Measurements from ENCODE around the gene IL31.
"Not testable (repeated sequence)": the region's sequence is repeated elsewhere in the genome, so short reads cannot be mapped to it uniquely, and the experiment has no call there.

Gene IL31

DNA sequence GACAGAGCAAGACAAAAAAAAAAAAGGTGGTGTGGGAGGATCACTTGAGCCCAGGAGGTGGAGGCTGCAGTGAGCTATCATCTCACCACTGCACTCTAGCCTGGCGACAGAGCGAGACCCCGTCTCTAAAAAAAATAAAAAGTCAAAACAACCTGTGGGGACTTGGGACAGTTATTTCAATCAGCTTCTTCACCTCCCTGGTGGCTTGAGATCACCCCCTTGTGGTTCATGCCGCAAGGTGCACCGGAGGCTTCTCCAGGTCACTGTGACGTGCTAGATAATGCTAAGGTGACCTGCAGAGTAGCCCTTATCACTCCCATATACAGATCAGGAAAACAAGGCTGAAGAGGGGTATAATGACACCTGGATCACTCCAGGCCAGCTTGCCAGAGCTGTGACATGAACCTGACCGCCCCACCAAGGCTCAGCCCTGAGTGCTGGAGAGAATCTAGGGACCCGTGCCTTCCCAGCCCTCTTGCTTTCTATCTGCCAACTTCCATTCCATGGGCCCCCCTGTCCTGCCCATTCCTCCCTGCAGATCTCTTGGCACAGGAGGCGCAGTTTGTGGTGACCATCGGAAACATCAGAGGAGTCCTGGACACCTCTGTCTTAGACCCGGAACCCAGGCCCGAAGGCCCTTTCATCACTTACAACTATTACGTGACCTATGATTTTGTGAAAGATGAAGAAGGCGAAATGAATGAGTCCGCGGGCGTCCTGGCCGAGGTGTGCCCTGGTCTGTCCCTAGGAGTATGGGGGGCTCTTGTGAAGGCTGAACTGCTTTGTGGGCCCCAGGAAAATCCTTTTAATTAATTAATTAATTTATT, 17.0 kb upstream of the IL31 start:
- DNase-seq, result no peak

DNA sequence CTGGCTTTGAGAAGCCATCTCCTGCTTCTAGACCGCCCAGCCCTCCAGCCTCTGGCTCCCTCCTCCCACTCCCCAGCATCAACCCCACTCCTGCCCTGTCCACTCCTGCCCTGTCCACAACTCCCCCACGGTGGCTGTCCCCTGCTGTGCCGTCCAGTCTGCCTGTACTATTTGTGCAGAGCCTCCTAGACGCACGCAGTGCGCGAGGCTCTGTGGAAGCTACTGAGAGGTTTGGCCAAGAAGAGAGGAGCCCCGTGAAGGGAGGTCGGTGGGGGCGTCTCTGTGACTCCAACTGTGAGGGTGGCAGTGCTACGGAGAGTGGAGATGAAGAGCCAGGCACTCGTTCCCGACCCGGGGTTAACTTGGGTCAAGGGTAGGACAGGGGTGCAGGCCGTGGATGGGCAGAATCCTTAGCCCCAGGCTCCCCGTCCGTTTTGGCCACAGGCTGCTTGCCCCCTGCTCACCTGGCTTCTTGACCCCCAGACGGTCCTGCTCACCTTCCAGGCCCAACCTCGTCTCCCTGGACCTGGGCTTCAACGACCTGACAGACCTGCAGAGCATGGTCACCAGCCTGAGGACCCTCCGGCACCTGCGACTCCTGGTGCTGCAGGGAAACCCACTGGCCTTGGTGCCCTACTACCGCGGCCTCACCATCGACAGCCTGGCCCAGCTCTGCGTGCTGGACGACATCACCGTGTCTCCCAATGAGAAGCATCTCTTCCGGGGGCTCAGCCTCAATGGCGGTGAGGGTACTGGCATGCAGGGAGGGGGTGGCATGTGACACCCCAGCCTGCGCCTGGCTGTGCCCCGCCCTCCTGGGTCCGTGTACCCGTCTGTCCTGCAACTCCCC, 15.8 kb upstream of the IL31 start:
- no peak for DNase-seq

DNA sequence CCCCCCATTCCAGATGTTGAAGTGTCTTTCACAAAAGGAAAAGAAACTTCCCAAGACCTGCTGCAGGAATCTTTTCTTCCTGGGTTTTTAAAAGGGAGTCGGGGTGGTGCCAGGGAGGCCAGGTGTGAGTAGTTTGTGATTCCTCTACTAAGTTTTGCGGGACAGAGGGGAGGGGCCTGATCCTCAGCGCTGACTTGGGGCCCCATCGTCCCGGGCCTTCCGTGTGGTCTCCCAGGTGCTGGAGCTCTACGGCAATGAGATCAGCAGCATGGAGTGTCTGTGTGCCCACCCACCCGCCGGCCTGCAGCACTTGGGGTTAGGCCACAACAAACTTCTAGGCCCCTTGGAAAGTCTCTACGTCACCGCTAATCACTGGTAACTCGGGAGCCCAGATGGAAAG, 13.4 kb upstream of the IL31 start:
- no peak for DNase-seq

DNA sequence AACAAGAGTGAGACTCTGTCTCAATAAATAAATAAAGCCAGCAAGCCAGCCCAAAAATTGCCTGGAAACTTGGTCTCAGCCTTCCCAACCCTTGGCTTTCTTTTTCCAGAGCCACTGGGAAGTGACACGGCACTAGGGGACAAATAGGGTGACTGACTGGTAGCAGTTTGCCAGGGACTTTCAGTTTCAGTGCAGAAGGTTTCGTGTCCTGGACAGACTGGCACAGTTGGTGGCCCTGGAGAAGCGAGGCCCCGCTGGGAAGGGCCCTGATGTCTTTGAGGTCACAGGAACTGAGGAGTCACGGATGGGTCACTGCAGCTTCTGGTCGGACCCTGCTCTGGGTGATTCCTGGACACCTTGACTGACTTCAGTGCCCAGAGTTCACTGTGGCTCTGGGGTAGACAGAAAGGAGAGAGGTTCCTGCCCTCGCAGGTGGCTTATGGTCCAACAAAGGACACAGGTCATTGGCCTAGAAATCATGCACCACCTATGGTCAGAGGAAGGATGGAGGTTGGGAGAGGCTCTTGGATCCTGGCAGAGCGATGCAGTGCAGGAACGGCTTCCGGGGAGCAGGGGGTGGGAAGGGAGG, 11.6 kb upstream of the IL31 start:
- no peak for DNase-seq

DNA sequence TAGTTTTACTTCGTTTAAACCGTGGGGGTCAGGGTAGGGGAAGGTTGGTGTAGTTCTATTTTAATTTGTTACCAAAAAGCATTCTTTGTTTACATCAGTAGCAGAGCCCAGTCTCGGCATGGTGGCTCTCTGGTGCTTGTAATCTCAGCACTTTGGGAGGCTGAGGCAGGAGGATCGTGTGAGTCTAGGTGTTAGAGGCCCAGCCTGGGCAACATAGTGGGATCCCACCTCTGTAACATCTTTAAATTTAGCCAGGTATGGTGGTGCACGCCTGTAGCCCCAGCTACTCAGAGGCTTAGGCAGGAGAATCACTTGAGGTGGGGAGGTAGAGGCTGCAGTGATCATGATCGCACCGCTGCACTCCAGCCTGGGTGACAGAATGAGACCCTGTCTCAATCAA, 11.1 kb upstream of the IL31 start:
- no peak for DNase-seq

DNA sequence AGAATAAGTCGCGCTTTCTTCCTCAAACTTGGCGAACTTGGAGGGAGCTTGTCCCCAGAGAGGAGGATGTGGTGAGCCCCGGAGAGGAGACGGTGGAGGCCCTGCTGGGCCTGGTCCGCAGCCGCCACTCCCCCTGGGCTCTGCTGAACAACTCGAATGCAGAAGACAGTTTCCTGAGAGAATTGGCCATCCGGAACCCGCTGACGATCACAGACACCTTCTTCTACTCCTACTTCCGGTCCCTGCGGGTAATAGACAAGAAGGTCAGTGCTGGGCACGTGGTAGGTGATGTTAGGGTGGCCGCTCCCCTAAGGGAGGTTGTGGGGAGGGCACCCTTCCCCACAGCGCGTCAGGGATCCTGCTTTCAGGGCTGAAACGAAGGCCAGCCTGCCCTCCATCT, 10.5 kb upstream of the IL31 start:
- DNase-seq, result no peak

DNA sequence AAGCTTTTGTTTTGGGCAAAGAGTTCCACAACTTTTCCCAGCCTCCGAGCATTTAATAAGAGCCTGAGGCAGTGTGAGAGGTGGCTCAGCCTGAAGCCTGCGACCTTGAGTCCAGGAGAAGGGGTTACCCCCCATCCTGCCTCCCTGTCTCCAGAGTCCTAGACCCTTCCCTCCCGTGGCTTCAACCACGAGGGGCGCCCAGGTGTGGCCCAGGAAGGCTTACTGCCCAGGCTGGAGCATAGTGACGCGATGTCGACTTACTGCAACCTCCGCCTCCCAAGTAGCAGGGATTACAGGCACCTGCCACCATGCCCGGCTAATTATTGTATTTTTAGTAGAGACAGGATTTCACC, 9.5 kb upstream of the IL31 start:
- no peak for DNase-seq

DNA sequence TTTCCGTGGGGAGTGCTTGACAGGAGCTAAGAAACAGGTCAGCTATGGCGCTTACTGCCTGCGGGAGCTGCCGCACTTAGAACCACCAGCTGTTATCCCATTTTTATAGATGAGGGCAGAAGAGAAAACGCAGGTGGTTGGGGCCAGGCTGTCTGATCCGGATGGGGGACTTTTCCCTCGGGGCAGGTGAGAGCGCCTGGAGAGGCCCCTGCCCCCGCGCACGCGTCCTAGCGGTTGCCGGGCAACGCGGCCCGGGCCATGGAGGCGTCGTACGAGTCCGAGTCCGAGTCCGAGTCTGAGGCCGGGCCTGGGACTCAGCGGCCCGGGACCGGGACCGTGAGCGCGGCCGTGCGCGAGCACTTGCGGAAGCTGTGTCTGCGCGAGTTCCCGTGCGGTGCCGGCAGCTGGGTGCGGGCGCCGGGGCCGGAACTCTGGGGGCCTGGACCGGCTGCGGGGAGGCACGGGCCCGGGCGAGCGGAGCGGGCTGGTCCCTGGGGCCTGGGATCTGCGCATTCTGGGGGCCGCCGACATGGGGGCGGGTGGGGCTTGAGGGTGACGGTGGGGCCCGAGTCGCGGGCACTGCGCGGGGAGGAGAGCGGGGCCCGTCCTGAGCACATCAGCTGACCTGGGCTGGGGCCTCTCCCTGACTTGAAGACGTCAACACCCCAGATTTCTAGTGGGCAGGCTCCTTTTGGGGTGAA, 9.0 kb upstream of the IL31 start, which contains the start of gene LRRC43:
Gene LRRC43, plus strand, starts transcription at position 237 of the 701 bp plus-strand sequence. Its CDS starts 22 bp downstream, at position 259.
- DNase-seq, result no peak

DNA sequence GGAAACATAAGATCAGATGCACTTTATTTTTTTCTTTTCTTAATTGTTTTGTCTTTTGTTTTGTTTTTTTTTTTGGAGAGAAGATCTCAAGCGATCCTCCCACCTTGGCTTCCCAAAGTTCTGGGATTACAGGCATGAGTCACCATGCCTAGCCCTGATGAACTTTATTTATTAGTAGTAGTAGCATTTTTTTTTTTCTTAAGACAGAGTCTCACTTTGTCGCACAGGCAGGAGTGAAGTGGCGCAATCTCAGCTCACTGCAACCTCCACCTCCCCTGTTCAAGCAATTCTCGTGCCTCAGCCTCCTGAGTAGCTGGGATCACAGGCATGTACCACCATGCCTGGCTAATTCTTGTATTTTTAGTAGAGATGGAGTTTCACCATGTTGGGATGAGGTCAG, 2.5 kb upstream of the IL31 start:
- DNase-seq, result not testable (repeated sequence)

DNA sequence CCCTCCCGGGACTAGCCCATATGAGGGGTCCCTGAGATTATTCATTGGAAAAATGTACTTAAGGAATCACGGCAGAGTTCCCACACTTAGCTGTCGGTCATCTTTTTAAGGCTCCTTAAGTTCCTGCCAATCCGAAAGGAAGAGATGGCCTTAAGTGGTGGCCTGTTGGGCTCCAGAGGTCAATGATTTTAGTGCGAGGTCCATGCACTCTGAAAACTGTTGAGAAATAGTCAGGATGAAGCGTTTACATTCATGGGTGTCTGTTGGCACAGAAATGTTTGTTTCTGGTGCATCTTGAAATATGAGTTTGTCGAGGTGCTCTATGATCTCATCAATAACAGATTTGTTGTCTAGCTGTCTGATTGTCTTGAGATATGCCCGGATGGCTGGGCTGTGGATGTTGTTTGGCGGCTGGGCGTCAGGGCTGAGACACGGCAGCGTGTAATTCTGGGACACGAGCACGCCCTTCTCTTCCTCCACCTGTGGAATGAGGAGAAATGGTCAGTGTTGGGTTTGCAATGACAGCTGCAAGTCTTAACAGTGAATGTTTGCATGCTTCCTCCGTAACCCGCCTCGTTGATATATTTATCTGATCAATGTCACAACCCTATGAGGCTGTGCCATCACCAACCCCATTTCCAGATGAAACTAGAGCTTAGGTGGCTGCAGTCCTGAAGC, 1.6 kb downstream of the IL31 start:
- DNase-seq, result no peak

DNA sequence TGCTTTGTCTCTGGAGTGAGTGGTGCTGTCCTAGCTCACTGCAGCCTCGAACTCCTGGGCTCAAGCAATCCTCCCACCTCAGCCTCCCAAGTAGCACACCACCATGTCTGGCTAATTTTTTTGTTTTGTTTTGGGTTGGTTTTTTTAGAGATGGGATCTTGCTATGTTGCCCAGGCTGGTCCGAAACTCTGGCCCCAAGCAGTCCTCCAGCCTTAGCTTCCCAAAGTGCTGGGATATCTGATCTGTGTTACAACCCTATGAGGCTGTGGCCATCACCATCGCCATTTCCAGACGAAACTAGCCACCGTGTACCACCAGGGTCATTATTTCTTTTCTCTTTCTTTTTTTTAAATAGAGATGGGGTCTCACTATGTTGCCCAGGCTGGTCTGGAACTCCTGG, 2.6 kb downstream of the IL31 start:
- no peak for DNase-seq

DNA sequence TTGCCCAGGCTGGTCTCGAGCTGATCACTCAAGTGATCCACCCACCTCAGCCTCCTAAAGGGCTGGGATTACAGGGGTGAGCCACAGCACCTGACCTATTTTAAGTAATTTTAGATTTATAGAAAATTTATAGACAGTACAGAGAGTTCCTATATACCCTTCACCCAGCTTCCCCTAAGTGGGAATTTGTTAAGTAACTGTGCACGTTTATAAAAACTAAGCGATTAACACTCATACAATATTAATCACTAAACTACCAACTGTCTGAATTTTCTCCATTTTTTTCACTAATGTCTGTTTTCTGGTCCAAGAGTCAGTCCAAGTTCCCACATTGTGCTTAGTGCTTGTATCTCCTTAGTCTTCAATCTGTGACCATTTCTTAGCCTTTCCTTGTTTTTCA, 5.5 kb downstream of the IL31 start:
- no peak for DNase-seq

DNA sequence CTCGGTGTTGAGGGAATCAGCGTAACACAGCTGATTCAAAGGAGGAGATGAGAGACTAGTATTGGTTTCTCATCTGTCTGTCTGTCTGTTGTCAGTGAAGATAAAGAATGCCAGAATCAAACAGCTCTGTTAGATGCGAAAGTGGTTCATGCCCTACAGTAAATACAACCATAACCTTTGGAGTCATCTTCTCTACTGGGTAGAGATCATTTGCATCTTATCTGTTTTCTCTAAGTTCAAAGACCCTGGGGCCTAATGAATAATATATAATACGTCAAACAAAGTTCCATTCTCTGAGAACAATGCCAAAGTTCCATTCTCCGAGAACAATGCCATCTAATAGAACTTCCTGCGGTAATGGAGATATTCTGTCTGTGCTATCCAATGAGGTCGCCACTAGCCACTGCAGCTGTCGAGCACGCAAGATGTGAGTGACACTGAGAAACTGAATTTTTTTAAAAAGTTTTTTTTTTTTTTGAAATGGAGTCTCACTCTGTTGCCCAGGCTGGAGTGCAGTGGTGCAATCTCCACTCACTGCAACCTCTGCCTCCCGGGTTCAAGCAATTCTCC, 6.6 kb downstream of the IL31 start:
- no peak for DNase-seq

DNA sequence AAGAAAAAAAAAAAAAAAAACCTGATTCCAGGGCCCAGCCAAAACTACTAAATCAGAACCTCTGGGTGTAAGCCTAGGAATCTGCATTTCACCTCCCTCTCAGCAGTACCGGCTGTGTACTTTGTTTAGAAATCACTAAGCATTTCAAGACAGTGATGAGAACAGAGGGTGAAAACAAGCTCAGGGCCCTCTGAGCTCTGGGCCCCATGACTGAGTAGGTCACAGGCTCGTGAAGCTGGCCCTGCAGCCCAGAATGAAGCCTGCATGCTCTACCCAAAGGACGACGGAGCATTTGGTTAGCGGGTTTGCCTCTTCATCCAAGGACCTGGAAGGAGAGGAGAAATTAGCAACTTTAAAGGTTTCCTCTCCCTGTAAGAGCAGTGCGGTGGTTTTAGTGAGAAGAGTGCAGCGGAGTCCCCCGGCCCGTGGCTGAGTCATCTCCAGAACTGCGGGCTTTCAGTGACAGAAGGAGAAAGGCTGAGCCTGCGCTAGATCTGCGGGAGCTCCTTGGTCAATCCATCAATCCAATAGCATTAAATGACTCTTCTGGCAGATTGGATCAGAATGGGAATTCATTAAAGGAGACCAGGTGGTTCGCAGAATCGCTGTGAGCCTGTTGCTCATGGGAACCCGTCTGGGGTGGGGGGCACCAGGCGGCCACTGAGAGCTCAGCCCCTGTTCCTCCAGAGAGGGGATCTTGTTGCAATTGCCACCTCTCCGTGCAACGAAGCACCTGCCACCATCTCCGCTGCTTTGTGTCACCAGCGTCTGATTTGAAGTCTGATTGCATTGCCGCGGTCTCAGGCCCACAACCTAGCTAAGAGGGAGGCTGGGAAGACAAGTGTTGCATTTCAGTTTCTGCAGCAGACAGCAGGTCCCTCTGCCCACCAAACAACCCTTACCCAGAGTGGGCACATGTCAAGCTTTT, 7.3 kb downstream of the IL31 start:
- DNase-seq, result no peak

DNA sequence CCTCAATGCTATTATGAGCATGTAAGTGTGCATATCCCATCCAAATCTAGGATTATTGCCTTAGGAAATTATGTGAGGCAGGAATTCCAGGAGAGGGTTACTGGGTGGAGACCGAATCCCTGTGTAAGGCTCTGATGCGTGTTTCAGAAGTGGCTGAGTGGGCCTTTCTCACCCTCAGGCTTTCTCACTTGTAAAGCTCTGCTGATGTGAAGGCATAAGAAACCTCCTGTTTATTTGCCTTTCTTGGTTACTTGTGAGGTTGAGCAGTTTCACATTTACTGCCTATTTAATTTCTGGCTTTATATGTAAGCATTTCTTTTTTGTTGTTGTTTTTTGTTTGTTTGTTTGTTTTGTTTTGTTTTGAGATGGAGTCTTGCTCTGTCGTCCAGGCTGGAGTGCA, 11.0 kb downstream of the IL31 start:
- DNase-seq, result no peak

DNA sequence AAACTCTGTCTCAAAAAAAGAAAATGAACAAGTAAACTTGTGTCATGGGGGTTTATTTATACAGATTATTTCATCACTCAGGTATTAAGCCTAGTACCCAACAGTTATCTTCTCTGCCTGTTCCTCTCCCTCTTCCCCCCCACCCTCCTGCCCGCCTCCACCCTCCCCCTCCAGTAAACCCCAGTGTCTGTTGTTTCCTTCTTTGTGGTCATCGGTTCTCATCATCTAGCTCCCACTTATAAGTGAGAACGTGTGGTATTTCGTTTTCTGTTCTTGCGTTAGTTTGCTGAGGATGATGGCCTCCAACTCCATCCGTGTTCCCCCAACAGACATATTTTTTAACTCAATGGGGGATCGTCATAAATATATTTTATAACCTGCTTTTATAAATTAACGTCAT, 12.3 kb downstream of the IL31 start:
- DNase-seq, result no peak

DNA sequence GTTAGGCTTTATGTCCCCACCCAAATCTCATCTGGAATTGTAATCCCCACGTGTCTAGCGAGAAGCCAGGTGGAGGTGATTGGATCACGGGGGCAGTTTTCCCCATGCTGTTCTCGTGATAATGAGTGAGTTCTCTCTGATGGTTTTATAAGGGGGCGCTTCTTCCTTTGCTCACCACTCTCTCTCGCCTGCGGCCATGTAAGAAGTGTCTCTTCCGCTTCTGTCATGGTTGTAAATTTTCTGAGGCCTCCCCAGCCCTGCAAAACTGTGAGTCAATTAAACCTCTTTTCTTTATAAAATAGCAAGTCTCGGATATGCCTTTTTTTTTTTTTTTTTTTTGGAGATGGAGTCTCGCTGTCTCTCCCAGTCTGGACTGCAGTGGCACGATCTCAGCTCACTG, 13.3 kb downstream of the IL31 start:
- no peak for DNase-seq

DNA sequence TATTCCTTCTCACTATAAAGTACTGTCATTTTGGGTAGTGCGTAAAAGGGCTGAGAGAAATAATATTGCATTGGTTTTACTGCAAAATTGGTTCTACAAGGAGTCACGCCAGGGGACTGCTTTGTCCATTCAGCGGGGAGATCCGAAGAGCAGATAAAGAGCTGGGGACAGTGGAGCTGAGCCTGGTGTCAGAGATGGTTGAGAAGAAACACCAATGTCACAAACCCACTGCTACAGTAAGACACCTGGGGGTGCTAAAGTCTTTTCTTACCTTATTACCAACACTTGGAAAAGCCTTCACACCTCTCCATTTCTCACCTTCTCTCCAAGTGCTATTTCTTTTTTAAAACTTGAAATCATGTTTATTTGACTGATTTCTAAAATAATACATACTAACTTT, 14.1 kb downstream of the IL31 start:
- no peak for DNase-seq

DNA sequence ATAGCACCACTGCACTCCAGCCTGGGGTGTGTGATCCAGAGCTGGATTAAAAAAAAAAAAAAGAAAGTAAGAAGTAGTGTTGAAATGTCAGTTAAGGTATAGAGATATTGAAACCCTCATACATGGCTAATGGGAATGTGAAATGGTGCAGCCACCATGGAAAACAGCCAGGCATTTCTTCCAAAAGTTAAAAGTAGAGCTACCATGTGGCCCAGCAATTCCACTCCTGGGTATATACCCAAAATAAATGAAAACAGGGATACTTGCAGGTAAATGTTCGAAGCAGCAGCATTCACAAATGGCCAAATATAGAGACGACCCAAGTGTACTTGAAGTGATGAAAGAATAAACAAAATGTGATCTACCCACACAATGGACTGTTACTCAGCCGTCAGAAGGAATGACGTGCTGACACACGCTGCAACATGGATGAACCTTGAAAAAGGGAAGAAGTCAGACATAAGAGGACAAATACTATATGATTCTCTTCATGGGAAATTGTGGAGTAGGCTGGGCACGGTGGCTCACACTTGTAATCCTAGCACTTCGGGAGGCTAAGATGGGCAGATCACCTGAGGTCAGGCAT, 15.2 kb downstream of the IL31 start:
- no peak for DNase-seq

DNA sequence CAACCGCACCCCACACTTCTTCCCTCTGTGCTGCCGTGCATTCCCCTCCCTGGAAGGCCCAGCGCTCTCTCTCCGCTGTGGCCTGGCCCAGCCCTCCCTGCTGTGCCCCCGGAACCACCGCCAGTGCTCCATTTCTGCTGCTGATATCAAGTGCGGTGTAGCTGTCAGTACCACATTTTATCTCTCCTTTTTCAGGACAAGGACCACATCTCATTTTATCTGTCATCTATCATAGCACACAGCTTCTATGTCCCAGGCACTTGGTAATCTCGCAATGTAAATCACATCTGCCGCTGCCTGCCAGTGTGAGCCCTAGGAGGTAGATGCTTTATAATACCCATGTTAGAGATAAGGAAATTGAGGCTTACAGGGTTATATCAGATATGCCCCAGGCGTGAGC, 18.3 kb downstream of the IL31 start:
- DNase-seq, result no peak

DNA sequence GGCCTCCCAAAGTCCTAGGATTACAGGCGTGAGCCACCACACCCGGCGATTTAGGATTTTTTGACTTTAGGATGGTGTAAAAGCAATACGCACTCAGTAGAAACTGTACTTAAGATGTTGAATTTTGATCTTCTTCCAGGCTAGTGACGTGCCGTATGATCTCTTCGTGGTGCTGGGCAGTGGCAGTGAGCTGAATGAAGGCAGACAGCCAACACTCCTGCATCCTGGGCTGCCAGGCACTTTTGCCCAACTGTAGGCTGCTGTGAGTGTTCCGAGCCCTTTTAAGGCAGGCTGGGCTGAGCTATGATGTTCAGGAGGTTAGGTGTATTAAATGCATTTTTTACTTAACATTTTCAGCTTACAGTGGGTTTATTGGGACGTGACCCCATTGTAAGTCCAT, 21.3 kb downstream of the IL31 start:
- DNase-seq, result no peak
